Omental fat pad (tissue), 4 donors: ENCODE data around the gene ANTXR1. TPM values are rescaled to one million over a fixed set of nuclear protein-coding genes. Genes with fewer than 3 reads are reported as not detected.

Source experiments
- ATAC-seq: fragments of 150-250 bp; one replicate; pipeline ENCODE4 v1.9.1; 2016; ENCODE audit warnings: mild to moderate bottlenecking, moderate library complexity; ENCODE audit not compliant: low FRiP score
- DNase-seq: peaks from one replicate; pipeline ENCODE4 v3.0.0-alpha.2; 2019; ENCODE audit warnings: low spot score
- total RNA-seq, 4 donors: library from RNA; depleted of rRNA; stranded (reverse); fragments of >200 nt; gene quantifications; one replicate each; pipeline ENCODE4 v1.1.0, GENCODE V29; 2016
- TF ChIP-seq, protein P1 (sequence below), 3 donors: fragments of 450-650 bp; IDR thresholded peaks; one replicate each; pipeline ENCODE4 v1.5.1; 2016 to 2017; ENCODE audit warnings: antibody characterized with exemption in 3 of 3, mild to moderate bottlenecking in 3 of 3, moderate library complexity in 2 of 3

Gene ANTXR1
- total RNA-seq, 4 donors from 2014 or later = 27.7 to 49.1 (median 37.1) TPM

DNA sequence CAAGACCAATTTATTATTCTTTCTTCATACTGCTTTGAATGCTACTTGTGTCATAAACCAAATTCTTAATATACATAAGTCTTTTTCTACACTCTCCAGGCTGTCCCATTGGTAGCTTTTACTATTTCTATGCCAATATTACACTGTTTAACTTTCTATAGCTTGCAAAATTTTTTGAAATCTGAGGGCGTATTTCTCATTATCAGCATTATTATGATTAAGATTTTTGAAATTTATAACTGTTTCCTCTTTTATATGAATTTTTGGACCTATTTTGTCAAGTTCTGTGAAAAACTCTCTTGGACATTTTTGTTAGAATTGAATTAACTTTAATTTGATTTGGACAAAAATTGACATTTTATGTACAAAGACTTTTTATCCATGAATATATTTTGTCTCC is 275.4 kb downstream of the ANTXR1 start:
- DNase-seq = no peak
- no peak for ATAC-seq
- TF ChIP-seq, protein P1, sequence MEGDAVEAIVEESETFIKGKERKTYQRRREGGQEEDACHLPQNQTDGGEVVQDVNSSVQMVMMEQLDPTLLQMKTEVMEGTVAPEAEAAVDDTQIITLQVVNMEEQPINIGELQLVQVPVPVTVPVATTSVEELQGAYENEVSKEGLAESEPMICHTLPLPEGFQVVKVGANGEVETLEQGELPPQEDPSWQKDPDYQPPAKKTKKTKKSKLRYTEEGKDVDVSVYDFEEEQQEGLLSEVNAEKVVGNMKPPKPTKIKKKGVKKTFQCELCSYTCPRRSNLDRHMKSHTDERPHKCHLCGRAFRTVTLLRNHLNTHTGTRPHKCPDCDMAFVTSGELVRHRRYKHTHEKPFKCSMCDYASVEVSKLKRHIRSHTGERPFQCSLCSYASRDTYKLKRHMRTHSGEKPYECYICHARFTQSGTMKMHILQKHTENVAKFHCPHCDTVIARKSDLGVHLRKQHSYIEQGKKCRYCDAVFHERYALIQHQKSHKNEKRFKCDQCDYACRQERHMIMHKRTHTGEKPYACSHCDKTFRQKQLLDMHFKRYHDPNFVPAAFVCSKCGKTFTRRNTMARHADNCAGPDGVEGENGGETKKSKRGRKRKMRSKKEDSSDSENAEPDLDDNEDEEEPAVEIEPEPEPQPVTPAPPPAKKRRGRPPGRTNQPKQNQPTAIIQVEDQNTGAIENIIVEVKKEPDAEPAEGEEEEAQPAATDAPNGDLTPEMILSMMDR (IDR thresholded peaks at IDR 0.05) = no peak

DNA sequence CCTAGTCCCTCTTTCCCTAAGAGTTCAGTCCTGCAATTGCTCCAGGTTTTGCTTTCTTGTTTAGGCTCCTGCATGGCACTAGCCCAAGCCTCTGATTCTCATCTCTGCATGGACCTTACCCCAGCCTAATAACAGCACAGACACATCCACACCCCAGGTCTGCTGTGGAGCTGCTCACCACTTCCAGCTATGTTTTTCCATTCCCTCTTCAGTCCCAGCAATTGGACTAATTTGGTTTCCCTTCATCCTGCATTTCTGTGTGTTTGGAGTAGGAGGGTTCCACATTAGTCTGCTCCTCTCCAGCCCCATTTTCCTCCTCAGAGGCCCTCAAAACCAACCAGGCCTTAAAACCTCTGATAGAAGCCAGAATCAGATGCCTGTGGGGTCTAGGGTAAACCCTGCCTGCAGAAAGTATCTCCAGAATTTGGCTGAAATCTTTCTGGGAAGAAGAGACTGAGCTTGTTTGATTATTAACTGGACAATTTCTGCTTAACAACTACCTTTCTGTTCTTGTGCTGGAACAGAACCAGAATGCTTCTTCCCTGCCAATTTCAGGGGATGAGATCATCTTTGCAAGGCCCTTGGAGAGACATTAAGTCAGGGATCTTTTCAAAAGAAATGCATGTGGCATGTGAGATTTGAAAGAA is 278.1 kb downstream of the ANTXR1 start:
- ATAC-seq (no peak), DNase-seq (no peak)
- TF ChIP-seq, protein P1 (IDR thresholded peaks at IDR 0.05) = no peak

DNA sequence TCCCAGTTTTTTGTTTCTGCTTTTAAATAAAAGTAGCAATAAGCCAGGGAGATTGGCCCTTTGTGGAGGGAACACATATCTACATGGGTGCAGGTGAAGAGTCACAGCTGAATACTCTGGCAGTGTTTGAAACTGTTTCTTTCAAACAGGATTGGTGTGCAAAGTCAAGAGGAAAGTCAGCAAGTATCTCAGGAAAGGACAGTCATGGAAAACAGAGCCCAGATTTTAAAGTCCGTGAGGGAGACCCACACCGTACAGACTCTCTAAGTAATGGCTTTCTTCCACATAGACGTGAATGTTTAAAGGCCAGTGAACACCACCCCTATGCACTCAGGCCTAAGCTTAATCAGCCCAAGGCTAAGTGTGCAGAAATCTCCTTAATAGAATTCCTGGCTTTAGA is 278.7 kb downstream of the ANTXR1 start:
- TF ChIP-seq, protein P1 (IDR thresholded peaks at IDR 0.05) = no peak
- ATAC-seq (no peak), DNase-seq (no peak)

DNA sequence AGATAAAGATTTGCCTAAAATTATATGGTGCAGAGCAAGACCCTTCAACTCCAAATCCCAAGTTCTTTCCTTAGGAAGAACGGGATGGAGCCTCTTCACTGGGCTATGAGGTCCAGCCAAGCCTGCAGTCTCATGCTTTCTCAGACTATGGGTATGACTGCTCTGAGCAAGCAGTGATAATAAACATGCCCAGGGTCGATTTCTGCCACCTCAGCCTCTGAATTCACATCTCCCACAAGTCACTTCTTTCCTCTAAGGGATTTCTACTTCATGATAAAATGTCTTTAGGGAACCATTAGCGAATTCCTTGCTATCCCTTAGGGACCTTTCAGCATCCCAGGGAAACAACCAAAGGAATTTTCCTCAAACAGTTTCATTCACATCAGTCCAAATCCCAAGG is 279.3 kb downstream of the ANTXR1 start:
- DNase-seq (no peak), ATAC-seq (no peak)
- TF ChIP-seq, protein P1 (IDR thresholded peaks at IDR 0.05) = no peak

DNA sequence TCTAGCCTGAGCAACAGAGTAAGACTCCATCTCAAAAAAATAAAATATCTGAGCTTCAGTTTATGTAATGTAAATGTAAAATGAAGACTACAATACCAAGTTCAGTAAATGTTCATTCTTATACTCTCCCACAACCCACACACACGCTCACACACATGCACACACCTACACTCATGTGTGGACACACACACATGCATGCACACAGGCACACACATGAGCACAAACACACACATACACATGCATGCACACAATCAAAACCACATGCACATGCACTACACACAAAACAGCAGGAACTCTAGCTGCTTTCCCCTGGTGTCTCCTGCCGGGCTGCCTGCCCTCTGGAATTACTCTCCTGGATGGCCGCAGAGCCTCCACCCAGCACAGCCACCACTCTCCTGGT is 283.4 kb downstream of the ANTXR1 start:
- DNase-seq (no peak), ATAC-seq (no peak)
- TF ChIP-seq, protein P1 (IDR thresholded peaks at IDR 0.05) = no peak

DNA sequence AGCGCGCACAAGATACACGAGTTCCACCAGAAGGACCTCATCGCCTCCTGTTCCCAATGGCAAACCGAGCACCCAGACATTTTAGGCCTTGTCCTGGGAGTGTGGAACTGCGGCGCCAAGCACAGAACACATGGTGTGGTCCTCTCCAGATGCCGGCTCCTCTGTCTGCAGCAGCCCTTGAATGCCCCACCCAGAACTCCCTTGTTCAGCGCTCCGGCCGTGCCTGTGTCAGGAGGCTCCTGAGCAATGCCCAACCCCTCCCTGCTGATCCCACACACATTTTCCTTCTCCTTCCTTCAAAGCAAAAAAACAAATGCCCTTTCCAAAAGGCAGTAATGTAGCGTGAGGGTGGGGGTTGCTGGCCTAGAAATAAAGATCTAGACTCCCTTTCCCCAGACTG is 284.2 kb downstream of the ANTXR1 start:
- TF ChIP-seq, protein P1 (IDR thresholded peaks at IDR 0.05) = no peak
- DNase-seq = no peak
- no peak for ATAC-seq

DNA sequence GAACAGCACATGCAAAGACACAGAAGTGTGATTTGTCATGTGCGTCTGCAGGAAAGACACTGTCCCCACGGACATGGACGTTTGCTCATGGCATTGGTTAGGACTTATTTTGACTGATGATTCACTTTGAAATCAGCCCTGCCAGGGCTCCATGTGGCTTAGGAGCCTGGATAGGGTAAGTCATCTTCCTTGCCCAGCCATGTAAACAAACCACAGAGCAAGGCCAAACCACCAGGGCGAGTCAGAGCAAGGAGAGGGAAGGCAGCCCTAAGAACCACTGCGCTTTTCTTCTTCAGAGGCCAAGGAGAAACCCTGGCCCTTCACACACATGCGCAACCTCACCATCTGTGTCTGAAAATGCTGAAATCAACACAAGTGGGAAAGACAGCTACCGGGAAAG is 285.3 kb downstream of the ANTXR1 start:
- ATAC-seq (no peak), DNase-seq (no peak)
- TF ChIP-seq, protein P1 (IDR thresholded peaks at IDR 0.05) = no peak
